Natural killer cell (primary cell): ENCODE data around the gene GRHL1. TPM values are rescaled to one million over a fixed set of nuclear protein-coding genes. Genes with fewer than 3 reads are reported as not detected.

Source experiments
- ATAC-seq, 3 donors: fragments of 150-1000 bp in 2 of 3; fragments of 200-7000 bp in 1 of 3; cut with Tn5 transposase; 1 replicate in 1 of 3; 2 replicates in 2 of 3; pipeline ENCODE4 v1.10.0; 2021; ENCODE audit warnings: mild to moderate bottlenecking in 2 of 3, moderate library complexity in 2 of 3
- DNase-seq, 2 donors: peaks; one replicate each; pipeline versions ENCODE4 v3.0.0 to v3.0.0-alpha.2; 2013 to 2021; ENCODE audit warnings: mixed read lengths in 1 of 2
- H3K27ac ChIP-seq: one replicate; pipeline ENCODE4 v1.5.1; 2013; ENCODE audit warnings: mild to moderate bottlenecking, low read length
- H3K27me3 ChIP-seq: one replicate; pipeline ENCODE4 v1.6.1; 2013; ENCODE audit warnings: low read length; ENCODE audit not compliant: control insufficient read depth, insufficient read depth
- H3K36me3 ChIP-seq: one replicate; pipeline ENCODE4 v1.6.1; 2013; ENCODE audit warnings: low read length; ENCODE audit not compliant: control insufficient read depth, insufficient read depth
- H3K4me1 ChIP-seq: one replicate; pipeline ENCODE4 v1.6.1; 2013; ENCODE audit warnings: low read length; ENCODE audit not compliant: control insufficient read depth, insufficient read depth
- H3K4me3 ChIP-seq: one replicate; pipeline ENCODE4 v1.5.1; 2013; ENCODE audit warnings: low read length
- H3K9me3 ChIP-seq: one replicate; pipeline ENCODE4 v1.6.1; 2013; ENCODE audit warnings: low read length; ENCODE audit not compliant: control insufficient read depth, insufficient read depth
- H3K27ac Mint-ChIP-seq, 2 donors: one replicate each; pipeline ENCODE4 v1.8.0; 2022; ENCODE audit warnings: mild to moderate bottlenecking in 2 of 2, mixed read lengths in 2 of 2, moderate library complexity in 1 of 2
- H3K27me3 Mint-ChIP-seq, 2 donors: one replicate each; pipeline ENCODE4 v1.8.0; 2022; ENCODE audit warnings: low read depth in 2 of 2, mixed read lengths in 2 of 2
- H3K36me3 Mint-ChIP-seq: one replicate; pipeline ENCODE4 v1.8.0; 2022; ENCODE audit warnings: mixed read lengths
- H3K4me1 Mint-ChIP-seq, 2 donors: one replicate each; pipeline ENCODE4 v1.8.0; 2022; ENCODE audit warnings: mixed read lengths in 2 of 2
- H3K4me3 Mint-ChIP-seq: one replicate; pipeline ENCODE4 v1.8.0; 2022; ENCODE audit warnings: mild to moderate bottlenecking, moderate library complexity, mixed read lengths
- H3K9me3 Mint-ChIP-seq, 2 donors: one replicate each; pipeline ENCODE4 v1.8.0; 2022; ENCODE audit warnings: mixed read lengths in 2 of 2
- WGBS: methylation state at CpG from one replicate; pipeline ENCODE4 v1.1.7; 2013; ENCODE audit warnings: missing lambda C conversion rate; ENCODE audit not compliant: insufficient coverage; 5-methylcytosine and 5-hydroxymethylcytosine counted together
- intact Hi-C: fragments of 100-400 bp; cut with micrococcal nuclease; formaldehyde crosslinking; loops from one replicate; pipeline ENCODE4 v1.14.2; 2022
- total RNA-seq, 4 donors: library from RNA; stranded (reverse); fragments of 120-200 nt in 1 of 4; gene quantifications; one replicate each; pipeline versions ENCODE4 v1.2.3 to v1.2.4, GENCODE V29; 2013 to 2022
- TF ChIP-seq, protein P1 (sequence below): fragments of 200-600 bp; IDR thresholded peaks from one replicate; pipeline ENCODE4 v1.8.0; 2022; ENCODE audit warnings: antibody characterized with exemption

The GRHL1 gene
- total RNA-seq, 3 donors from 2014 or later (not counting 1 experiment from before 2014, with no cell fraction given), result 1.6 to 3.6 (median 3.2) TPM

GRCh38 chr2:10005461-10006235 lies 54.2 kb downstream of the GRHL1 start:
- intact Hi-C loops, result no loop called here
- WGBS, result 94% methylated on average over 16 of the region's 17 CpGs

GRCh38 chr2:10006236-10007161 lies 55.0 kb downstream of the GRHL1 start:
- no peak overlapping the region for H3K27ac Mint-ChIP-seq
- H3K27me3 Mint-ChIP-seq, result peaks cover 0 to 5% of the 10 kb centered on the region in 2 donors
- ATAC-seq (peak; percentile 73 to 97 (median 90)), DNase-seq (no peak)
- Histone ChIP-seq H3K4me3 (no peak overlapping the region), H3K27me3 (peaks cover 7% of the 10 kb centered on the region), H3K27ac (no peak overlapping the region), H3K9me3 (no peaks in the 10 kb centered on the region), H3K36me3 (no peaks in the 10 kb centered on the region), H3K4me1 (peaks cover 5% of the 10 kb centered on the region)
- H3K4me1 Mint-ChIP-seq, result peaks cover 0 to 12% of the 10 kb centered on the region in 2 donors
- WGBS, result 60% methylated on average over 64 of the region's 64 CpGs
- intact Hi-C loops, result no loop called here
- H3K4me3 Mint-ChIP-seq, result peak overlapping the region; percentile 60
- H3K9me3 Mint-ChIP-seq, result no peaks in the 10 kb centered on the region
- H3K36me3 Mint-ChIP-seq, result no peaks in the 10 kb centered on the region
- TF ChIP-seq, protein P1, sequence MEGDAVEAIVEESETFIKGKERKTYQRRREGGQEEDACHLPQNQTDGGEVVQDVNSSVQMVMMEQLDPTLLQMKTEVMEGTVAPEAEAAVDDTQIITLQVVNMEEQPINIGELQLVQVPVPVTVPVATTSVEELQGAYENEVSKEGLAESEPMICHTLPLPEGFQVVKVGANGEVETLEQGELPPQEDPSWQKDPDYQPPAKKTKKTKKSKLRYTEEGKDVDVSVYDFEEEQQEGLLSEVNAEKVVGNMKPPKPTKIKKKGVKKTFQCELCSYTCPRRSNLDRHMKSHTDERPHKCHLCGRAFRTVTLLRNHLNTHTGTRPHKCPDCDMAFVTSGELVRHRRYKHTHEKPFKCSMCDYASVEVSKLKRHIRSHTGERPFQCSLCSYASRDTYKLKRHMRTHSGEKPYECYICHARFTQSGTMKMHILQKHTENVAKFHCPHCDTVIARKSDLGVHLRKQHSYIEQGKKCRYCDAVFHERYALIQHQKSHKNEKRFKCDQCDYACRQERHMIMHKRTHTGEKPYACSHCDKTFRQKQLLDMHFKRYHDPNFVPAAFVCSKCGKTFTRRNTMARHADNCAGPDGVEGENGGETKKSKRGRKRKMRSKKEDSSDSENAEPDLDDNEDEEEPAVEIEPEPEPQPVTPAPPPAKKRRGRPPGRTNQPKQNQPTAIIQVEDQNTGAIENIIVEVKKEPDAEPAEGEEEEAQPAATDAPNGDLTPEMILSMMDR, result no peak

More at GRCh38 chr2:10005461-10006235, 54.2 kb downstream of the GRHL1 start:
- DNase-seq (no peak), ATAC-seq (no peak)
- Histone ChIP-seq H3K27ac (no peak overlapping the region), H3K27me3 (peaks cover 7% of the 10 kb centered on the region), H3K4me1 (peaks cover 5% of the 10 kb centered on the region), H3K36me3 (no peaks in the 10 kb centered on the region), H3K4me3 (no peak overlapping the region), H3K9me3 (no peaks in the 10 kb centered on the region)
- Mint-ChIP-seq H3K4me1 (peaks cover 0 to 12% of the 10 kb centered on the region in 2 donors), H3K4me3 (no peak overlapping the region), H3K9me3 (no peaks in the 10 kb centered on the region), H3K27ac (no peak overlapping the region), H3K27me3 (peaks cover 0 to 5% of the 10 kb centered on the region in 2 donors), H3K36me3 (no peaks in the 10 kb centered on the region)
- TF ChIP-seq, protein P1, result no peak

DNA sequence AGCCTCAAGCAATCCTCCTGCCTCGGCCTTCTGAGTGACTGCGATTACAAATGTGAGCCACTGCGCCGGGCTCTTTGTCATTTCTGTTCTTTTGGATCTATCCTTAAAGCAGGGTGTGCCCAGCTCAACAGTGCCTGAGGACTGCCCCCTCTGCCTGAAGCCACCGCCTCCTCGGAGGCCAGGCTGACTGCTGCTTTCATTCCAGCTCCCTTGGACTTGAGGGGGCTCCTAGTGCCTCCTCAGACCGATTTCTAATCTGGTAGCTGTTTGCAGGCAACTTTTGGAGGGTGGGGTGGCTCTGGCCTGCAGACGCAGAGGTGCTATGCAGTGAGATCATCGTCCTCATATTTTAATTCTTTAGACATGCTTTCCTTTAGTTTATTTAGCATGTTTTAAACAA lies 55.9 kb downstream of the GRHL1 start:
- TF ChIP-seq, protein P1, result no peak
- Histone ChIP-seq H3K36me3 (no peaks in the 10 kb centered on the region), H3K9me3 (no peaks in the 10 kb centered on the region), H3K4me3 (no peak overlapping the region), H3K27me3 (peaks cover 7% of the 10 kb centered on the region), H3K4me1 (peaks cover 5% of the 10 kb centered on the region), H3K27ac (no peak overlapping the region)
- Mint-ChIP-seq H3K9me3 (no peaks in the 10 kb centered on the region), H3K27ac (no peak overlapping the region), H3K4me3 (peak overlapping the region; percentile 4), H3K36me3 (no peaks in the 10 kb centered on the region), H3K27me3 (peaks cover 0 to 5% of the 10 kb centered on the region in 2 donors), H3K4me1 (peaks cover 0 to 12% of the 10 kb centered on the region in 2 donors)
- ATAC-seq (no peak), DNase-seq (no peak)
- intact Hi-C loops, result no loop called here
- WGBS, result 82% methylated on average over 9 of the region's 9 CpGs
